AG10803 (cell line): Measurements from ENCODE around the gene F8.
"Not testable (repeated sequence)": the region's sequence is repeated elsewhere in the genome, so short reads cannot be mapped to it uniquely, and the experiment has no call there.

Experiments used
- DNase-seq: peaks from one replicate; pipeline ENCODE4 v3.0.0; 2010; ENCODE audit warnings: low read depth
- H3K4me3 ChIP-seq: 2 replicates; pipeline ENCODE4 v1.5.1; 2011; ENCODE audit warnings: mild to moderate bottlenecking, low read length, control low read depth
- CTCF ChIP-seq: conservative IDR thresholded peaks from 2 replicates; pipeline ENCODE4 v1.5.1; 2011; ENCODE audit warnings: mild to moderate bottlenecking, low read length, control low read depth, inconsistent platforms

Gene F8

DNA sequence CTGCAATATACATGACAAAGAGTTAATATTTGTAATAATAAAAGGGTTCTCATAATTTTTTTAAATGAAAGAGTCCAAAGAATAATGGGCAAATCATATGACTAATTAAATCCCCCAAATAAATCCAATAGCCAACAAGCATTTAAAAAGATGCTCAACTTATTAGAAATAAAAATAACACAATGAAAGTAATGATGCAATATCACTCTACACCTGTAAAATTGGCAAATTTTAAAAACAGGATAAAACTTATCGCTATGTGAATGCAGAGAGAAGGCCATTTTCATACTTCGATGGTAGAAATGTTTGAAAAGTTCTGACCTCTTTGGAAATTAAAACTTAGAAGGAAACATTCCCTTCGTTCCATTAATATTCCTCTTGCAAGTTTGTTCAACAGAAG, 1.9 kb downstream of the F8 start:
- H3K4me3 ChIP-seq: no peak overlapping the region
- TF ChIP-seq CTCF: no peak
- no peak for DNase-seq

DNA sequence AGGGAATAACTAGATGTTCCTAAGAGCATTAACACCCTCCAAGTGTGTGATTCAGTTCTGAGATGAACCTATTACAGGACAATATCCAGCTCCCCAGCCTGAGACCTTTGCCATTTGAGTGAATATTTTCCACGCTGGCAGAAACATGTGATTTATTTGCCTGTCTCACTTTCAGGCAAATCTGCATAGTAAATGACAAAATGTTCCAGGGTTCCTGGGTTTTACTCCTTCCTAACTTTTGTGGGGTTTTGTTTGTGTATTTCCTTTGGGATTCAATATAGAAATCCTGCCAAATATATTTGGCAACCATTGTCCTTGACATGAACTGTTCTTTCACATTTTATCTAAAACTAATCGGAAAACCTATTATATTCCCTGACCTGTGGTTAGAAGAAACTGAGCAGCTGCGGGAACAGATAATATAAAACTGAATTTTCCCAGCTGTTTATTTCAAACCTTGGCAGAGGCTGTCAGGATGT, 12.5 kb downstream of the F8 start:
- TF ChIP-seq CTCF: no peak
- DNase-seq: no peak
- no peak overlapping the region for H3K4me3 ChIP-seq

DNA sequence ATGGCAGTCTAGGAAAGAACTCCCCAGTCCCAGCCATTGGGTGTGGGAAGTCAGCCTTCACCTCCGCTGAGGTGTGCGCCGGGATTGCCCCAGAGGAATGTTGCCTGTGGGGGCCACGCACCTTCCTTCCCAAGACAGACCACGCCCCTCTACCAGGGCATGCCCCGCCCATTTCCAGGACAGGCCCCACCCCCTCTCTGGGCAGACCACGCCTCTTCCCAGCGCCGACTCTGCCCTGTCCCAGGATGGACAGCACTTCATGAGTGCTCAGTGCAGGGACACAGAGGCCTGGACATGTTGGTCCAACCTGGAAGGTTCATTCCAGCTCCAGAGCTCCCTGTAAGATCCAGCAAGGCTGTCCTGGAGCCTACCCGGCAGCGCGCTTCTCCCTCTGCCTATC, 13.9 kb downstream of the F8 start:
- not testable (repeated sequence) for H3K4me3 ChIP-seq, DNase-seq

GRCh38 chrX:155006913-155007671, 15.4 kb downstream of the F8 start:
- DNase-seq, H3K4me3 ChIP-seq: not testable (repeated sequence)

DNA sequence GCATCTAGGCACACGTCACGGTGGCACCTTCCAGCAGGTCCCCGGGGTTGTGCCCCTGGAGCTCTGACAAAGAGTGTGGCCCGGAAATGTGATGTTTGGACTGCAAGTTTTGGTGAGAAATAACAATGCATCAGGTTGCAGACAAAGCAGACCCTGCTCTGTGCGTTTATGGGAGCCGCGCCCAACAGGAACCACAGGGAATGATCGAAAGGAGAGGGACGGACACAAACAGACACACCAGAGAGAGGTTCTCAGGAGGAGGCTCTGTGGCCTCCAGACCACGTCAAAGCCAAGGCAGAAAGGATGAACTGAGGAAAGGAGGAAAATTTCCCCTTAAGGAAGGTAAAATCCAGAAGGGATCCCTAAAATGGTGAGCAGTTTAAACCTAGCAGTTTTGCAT, 16.1 kb downstream of the F8 start:
- DNase-seq, H3K4me3 ChIP-seq: not testable (repeated sequence)

DNA sequence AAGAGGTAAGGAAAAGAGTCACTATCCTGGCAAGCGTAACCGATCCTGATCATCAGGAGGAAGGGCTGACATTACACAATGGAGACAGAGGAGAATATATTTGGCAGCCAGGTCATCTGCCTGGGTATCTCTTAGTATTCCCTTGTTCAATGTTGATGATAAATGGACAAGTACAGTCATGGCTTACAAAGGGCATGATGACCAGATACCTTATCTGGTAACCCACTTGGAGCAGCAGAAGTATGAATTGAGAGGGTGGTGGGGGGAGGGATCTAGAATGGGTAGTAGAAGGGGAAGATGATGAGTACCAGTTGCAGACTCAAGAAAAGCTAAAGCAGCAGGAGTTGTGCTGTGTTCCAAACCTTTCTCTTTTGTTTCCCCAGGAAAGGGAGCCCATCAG, 17.3 kb downstream of the F8 start:
- no peak for DNase-seq
- no peak overlapping the region for H3K4me3 ChIP-seq
- TF ChIP-seq CTCF: no peak

GRCh38 chrX:155001873-155002272, 20.6 kb downstream of the F8 start:
- TF ChIP-seq CTCF: no peak
- no peak overlapping the region for H3K4me3 ChIP-seq

GRCh38 chrX:155000841-155001240, 21.7 kb downstream of the F8 start:
- DNase-seq: no peak
- TF ChIP-seq CTCF: no peak
- no peak overlapping the region for H3K4me3 ChIP-seq

More at GRCh38 chrX:155001873-155002272, 20.6 kb downstream of the F8 start:
- DNase-seq: no peak
